HUDEP-2 (cell line): Measurements from ENCODE around the gene RNF150.
"Not testable (repeated sequence)": the region's sequence is repeated elsewhere in the genome, so short reads cannot be mapped to it uniquely, and the experiment has no call there.

ENCODE experiments used
- DNase-seq, 76 experiments: peaks; one replicate each; lab custom pipeline; 2025; ENCODE audit not compliant: unreplicated experiment in 76 of 76; lab: John Stamatoyannopoulos, UW

The RNF150 gene

GRCh38 chr4:140837736-140838135 is 295.5 kb downstream of the RNF150 start:
- no peak for DNase-seq

GRCh38 chr4:140834839-140835495 is 298.3 kb downstream of the RNF150 start:
- no peak for DNase-seq

GRCh38 chr4:140833280-140833679 is 300.0 kb downstream of the RNF150 start:
- no peak for DNase-seq

GRCh38 chr4:140829825-140830224 is 303.4 kb downstream of the RNF150 start:
- no peak for DNase-seq

- DNase-seq, result no peak
Measured at GRCh38 chr4:140826701-140827027, 306.6 kb downstream of the RNF150 start.

- DNase-seq, result not testable (repeated sequence)
Measured at GRCh38 chr4:140820520-140820919, 312.7 kb downstream of the RNF150 start.

GRCh38 chr4:140819610-140820009 is 313.7 kb downstream of the RNF150 start:
- DNase-seq, result no peak

GRCh38 chr4:140818433-140818832 is 314.8 kb downstream of the RNF150 start:
- no peak for DNase-seq

GRCh38 chr4:140816806-140817510 is 316.3 kb downstream of the RNF150 start:
- DNase-seq, result no peak

GRCh38 chr4:140813804-140814203 is 319.5 kb downstream of the RNF150 start:
- no peak for DNase-seq

- no peak for DNase-seq
Measured at GRCh38 chr4:140812916-140813315, 320.4 kb downstream of the RNF150 start.

- no peak for DNase-seq
Measured at GRCh38 chr4:140811429-140811828, 321.8 kb downstream of the RNF150 start.

GRCh38 chr4:140810591-140811169 is 322.6 kb downstream of the RNF150 start:
- not testable (repeated sequence) for DNase-seq
